Activated naive CD8-positive, alpha-beta T cell treated with anti-CD3 and anti-CD28 coated beads, Interleukin-2, amount 50 U/mL, for 16 hours (primary cell): Measurements from ENCODE around the gene PITPNM3.

Experiments
- DNase-seq: peaks from one replicate; pipeline ENCODE4 v3.0.0-alpha.2; 2020; ENCODE audit warnings: low read depth, low spot score

PITPNM3 gene

DNA sequence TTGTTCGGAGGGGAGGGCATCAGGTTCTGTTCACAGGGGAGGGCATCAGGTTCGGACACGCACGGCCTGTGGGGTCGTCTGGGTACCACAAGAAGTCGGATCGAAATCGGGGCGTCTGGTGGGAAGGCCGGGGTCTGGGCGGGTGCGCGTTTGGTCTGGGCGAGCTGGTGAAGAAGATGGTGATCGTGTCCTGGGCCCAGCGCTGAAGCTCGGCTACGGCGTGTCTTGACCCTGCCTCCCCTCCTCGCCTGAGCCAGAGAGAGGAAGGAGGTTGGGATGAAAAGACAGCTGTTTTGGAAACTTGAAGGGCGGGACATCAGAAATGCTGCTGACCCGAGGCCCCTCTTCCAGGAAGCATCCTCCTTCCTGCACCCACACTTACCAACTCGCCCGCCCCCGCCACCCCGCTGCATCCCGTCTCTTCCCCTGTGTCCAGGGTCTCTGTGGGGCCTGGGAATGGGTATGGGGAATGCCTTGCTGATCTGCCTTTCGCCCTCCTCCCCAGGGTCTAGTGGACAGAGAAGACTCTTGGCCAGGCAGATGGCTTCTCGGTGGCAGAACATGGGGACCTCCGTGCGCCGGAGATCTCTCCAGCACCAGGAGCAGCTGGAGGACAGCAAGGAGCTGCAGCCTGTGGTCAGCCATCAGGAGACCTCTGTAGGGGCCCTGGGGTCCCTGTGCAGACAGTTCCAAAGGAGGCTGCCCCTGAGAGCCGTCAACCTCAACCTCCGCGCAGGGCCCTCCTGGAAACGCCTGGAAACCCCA, 111.6 kb downstream of the PITPNM3 start:
- DNase-seq = no peak

DNA sequence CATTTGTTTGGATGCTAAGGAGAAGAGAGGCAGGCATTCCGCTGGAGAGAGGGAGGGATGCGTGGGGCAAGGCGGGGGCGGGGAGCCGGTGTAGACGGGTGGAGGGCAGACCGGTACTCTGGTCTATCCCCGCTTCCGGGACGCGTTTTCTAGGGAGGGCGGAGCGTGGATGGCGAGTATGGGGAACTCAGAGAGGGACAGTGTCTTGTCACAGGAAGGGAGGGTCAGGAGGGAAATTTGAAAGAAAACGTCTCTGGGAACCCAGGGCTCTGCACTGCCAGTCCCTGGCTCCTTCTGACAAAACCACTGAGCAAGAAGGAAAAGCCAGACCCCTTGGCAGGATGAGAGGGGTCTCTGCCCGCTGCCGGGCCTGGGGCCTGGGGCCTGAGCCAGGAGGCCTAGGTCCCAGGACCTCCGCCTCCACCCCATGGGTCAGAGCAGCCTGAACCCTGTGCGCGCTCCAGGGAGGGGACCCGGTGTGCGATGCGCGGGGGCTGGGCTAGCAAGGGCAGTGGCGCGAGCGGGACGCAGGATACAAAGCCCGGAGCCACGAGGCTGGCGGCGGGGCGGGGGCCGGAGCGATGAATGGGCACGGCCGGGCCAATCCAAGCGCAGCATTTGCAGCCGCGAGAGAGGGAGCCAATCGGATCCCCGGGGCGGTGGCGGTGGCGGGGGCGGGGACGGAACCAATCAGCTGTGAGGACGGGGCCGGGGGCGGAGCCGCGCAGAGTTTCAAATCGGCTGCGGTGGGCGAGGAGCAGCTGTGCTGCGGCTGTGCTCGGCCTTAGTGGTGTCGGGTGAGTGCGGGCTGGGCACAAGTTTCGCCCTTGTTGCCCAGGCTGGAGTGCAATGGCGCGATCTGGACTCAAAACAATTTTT, 112.4 kb downstream of the PITPNM3 start, which contains the start of gene PIMREG:
PIMREG (plus strand) TSS at position 764 of the 879 bp plus-strand sequence. CDS start 656 bp downstream, outside the sequence.
- peak; percentile 91 for DNase-seq

DNA sequence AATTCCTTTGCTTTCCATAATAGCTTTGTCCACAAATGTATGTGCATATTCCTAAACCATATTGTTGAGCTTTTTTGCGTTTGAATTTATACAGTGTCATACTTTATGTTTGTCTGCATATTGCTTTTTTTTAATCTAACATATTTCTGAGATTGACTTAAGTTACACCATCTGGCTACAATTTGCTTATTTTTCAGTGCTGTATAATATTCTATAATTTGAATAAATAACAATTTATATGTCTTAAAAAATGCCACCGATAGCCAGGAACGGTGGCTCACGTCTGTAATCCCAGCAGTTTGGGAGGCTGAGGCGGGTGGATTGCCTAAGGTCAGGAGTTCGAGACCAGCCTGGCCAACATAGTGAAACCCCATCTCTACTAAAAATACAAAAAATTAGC, 113.6 kb downstream of the PITPNM3 start:
- no peak for DNase-seq

DNA sequence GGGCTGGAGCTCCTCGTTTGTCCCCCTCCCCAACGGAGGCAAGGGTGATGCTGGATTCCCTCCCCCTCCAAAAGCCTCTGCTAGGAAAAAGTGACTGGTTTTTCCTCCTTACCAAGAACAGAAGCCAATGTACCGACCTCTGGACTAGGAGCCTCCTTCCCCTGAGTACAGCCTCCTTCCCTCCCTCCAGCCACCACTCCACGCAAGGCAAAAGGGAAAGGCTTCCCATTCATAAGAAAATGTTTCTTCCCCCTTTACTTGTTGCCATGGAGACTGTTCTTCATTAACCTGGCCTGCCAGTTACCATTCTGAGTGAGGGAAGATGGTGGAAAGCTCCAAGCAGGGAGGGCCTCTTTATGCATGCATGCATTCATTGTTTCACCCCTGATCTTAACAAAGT, 116.4 kb downstream of the PITPNM3 start:
- DNase-seq = no peak

DNA sequence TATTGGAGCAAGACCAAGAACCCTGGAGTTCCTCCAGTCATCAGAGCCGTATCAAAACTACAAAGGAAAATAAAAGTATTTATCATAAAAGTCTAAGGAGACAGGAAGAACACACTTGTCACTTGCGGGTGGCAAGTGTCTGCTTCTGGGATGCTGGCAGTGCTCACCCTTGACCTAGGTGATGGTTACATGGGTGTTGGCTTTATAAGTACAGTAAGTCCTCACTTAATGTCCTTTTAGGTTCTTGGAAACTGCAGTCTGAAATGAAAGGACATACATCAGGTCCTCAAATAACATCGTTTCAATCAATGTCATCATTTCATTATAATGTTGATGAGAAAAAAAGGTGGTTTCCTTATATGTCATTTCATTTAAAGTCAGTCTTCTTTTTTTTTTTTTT, 118.4 kb downstream of the PITPNM3 start:
- DNase-seq = no peak

DNA sequence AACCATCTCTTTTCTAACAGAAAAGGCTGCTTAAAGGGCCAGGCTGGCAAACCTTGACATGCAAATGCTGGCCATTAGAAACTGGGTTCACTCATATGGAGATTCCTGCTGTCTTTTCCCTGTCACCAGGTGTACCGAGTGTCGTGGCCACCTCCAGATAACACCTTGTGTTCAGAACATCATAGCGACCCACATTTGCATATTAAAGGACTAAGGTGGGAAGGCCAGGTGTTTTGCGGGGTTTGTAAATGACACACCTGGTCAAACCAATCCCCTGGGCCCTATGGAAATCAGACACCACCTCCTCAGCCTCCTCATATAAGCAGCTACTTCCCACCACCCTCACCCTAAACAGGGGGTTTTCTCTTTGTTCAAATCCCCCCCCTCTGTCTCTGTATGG, 118.9 kb downstream of the PITPNM3 start:
- no peak for DNase-seq

DNA sequence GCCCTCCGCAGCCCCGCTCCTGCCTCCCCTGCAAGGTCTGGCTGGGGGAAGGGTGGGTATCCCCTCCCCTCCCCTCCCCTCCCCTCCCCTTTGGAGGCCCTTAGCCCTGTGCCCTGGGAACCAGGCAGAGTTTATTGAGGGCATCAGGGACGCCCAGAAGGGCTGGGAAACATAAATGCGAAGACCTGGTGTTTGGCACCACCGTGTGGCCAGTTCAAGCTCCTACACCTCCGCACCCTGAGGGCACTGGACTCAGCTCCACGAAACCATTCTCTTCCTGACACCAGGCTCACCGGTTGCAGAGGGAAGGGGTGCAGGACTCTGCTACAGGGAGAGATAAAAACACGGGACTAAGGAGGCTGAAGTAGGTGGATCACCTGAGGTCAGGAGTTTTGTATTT, 120.4 kb downstream of the PITPNM3 start:
- DNase-seq = no peak

DNA sequence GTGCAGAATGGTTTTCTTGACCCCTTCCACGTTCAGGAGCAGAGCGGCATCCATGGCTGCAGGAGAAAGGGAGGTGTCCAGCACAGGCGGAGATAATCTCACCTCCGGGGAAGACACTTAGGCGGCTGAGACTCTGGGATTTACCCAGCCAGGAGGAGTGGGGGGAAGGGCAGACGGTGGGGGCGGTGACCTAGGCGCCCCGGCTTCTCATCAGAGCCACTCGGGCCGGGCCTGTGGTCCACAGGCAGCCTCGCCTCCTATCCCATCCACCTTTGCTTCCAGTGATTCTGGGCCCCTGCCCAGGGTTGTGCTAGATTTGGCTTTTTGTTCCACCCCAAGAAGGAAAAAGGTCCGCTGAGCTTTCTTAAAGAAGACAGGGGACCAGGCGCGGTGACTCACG, 121.3 kb downstream of the PITPNM3 start, which contains the start of gene AIPL1:
AIPL1 (minus strand) TSS at position 71 of the 400 bp plus-strand sequence; CDS start at position 54, 17 bp downstream.
- no peak for DNase-seq

DNA sequence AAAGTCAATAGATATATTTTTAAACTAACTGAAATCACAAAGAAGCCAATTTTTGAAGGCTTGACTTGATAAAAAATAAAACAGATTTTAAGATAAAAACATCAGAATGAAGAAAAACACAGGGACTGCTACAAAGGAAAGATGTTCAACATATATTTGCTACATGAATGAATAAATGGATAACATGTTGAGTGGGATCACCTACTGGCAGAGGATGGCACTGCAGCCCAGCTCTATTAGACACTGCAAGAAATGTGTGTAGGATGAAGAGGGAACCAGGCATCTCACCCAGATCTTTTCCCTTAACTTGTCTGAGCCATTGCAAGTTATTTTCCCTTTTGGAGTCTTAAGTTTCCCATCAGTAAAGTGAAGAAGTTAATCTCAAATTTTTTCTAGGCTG, 125.6 kb downstream of the PITPNM3 start:
- DNase-seq = no peak

DNA sequence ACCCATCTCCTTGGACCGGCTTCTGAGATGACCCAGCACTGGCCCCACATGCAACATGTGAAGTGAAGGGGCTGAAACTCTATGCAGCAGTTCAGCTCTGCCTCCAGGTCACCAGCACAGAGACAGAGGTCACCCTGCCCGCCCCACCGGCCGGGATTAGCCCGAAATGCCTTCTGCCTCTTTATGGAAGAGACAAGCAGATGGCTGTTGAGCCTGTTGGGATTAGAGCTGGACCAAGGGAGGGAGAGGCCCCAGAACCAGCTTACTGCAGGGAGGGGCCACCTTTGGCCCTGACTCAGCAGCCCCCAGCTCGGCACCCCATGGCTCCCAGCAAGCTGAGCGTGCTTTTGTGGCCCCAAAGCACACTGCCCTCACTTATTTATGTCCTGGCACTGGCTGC, 127.1 kb downstream of the PITPNM3 start:
- DNase-seq = no peak

DNA sequence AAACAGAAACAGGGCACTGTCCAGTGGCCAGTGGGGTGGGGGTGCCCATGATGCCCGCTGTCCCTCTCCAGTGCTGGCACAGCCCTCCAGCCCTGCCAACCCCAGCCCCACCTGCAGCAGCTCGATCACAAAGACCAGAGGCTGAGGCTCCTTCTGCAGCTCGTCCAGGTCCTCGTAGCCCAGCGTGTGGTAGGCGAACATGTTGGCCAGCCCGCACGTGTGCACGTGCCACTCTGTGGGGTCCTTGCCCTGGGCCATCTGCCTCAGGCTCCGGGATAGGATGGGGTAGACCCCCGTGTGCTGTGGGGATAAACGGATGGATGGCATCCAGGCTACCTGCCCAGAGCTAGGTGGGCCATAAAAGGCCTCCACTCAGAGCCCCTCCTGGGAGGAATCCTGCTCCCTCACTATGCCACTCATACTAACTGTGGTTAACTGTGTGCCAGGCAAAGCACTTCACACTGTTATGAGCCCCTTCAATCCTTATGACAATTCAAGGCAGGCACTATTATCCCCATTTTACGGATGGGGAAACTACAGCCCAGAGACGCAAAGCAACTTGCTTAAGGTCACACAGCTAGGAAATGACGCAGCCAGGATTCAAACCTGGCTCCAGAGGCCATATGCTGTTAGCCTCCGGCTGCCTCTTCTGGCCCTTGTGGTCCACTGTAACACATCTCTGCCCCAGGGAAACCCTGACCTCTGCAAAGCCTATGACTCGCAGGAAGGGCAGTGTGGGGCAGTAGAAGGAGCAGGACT, 128.0 kb downstream of the PITPNM3 start:
- no peak for DNase-seq

DNA sequence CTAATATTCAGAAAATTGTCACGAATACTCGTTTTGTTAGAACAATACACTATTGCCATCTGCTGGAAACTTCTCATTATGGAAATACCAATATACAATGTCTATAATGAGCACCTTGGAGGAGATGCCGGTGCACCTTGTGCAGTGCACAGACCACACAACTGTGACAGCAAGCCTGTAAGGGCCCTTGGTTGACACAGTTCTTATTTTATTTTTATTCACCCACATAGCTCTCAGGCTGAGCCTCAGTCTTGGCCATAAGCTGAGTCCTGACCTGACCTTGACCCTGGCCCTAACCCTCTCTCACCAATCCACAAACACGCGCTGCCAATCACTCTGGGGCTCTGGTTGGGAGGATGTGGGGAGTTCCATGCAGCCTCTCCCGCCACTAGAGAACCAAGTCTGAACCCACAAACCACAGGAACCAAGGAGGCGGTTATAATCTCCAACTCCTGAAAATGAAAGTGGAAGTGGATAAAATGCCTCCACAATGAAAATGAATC, 129.0 kb downstream of the PITPNM3 start:
- no peak for DNase-seq

DNA sequence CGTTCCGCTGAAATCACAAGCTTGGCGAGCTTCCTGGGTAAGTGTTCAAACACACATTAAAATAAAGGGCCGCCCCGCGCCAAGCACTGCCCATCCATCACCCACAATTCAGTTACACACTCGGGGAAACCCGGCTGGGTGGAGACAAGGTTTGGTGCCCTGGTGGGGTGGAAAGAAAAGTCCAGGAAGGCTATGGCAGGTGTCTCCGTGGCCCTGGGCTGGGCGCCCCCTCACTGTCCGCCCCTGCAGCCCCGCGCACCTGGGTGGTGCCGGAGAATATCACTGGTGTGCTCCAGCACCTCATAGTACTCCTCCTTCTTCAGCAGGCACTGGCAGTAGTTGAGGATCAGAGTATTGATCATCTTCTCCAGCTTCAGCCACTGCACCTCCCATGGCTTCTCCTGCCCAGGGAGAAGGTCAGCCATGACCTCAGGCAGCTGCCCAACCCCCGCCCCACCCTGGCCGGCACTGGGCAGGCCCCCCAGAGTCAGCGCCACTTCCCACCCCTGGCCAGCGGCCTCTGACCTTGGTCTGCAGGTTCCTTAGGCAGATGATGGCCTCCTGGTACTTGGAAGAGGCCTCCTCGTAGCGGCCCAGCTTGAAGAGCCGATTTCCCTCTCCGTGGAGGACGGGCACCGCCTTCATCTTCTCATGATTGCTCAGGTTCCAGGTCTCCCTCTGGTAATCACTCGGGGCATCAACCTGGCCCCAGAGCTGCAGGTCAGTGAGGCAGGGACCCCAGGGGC, 129.8 kb downstream of the PITPNM3 start:
- DNase-seq = no peak

DNA sequence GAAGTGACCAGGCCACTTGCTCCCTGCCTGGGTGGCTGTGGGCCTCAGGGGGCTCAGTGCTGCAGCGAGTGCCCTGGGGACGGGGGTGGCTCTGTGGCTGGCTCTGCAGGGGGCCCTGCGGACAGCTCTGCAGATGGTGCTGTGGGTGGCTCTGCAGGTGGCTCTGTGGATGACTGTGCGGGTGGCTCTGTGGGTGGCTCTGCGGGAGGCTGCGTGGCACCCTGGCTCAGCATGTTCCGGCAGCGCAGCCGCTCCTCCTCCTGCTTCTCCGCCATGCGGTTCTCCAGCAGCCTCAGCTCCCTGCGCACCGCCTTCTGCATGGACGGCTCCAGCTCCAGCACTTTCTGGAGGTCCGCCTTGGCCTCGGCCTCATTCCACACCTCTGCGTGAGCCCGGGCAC, 130.9 kb downstream of the PITPNM3 start:
- no peak for DNase-seq

DNA sequence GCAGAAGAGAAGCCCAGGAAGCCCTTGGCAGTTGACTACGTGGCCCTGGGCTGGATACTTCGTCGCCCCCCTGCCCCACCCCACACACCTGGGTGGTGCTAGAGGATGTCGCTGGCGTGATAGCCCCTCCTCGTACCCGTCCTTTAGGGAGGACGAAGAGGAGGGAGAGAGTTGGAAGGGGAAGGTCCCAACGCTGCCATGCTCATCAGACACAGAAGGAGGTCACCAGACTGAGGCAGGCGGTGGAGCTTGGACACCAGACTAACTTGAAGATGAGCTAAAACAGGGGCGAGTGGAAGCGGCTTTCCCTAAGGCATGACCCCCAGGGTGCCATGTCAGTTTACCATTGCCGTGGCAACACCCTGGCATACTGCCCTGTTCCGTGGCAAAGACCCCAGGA, 132.4 kb downstream of the PITPNM3 start:
- DNase-seq = no peak

DNA sequence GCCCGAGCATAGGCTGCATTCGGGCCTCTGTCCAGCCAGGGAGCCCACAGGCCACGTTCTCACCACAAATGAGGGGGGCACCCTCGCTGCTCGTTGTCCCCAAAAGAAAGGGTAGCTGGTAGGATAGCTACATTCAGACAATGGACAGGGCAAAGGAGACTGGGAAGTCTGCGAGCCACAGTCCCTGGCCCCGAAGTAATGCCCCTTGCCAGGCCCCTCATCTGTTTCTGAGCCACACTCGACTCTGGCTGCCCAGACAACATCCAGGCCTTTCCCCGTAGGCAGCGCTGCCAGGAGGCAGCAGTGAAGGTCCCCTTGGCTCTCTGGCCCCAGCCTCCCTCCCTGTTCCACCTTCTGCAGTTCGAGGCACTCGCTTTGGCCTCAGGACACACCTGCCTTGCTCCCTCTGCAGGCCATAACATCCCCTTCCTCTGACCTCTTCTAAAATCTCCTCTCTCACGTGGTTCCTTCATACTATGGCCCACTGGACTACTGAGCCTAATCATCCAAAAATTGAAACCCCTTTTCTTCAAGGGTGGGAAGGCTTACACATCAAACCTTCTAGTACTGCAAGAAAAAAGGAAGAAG, 133.6 kb downstream of the PITPNM3 start:
- no peak for DNase-seq

DNA sequence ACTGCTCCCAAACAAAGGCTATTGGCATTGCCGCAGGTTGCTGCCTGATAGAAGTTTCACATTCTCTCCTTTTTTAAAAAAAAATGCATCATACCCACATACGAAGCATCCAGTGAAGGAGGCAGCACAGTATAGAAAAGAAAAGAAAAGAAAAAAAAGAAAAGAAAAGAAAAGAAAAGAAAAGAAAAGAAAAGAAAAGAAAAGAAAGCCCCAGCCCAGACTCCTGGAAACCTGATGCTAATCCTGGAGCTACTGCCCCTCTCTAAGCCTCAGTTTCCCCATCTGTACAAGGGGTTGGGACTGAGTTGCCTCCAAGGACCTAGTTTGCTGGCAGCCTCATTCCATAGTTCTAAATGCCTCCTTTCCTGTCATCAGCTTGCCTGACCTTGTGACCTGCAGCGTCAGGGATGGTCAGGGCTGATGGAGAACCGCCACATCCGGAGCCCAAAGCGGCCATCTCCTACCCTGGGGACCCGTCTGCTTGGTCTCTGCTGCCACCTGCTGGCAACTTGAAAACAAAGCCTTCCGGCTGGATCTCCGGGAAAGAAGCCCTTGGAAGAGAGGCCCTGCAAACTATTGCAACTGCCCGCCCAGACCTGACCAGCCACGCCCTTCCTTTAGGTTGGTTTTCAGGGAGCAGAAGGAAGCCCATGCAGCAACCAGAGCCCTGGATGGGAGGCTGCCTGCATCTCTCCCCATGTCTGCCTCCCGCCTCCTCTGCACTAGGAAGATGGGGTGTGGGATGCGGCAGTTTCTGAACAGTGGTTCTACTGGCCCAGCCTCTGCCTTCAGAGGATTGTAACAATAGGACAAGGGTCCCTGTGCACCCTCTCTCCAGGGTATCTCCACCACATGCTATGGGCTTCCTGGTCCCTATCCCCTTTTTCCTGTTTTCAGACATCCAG, 134.4 kb downstream of the PITPNM3 start:
- DNase-seq = peak; percentile 49

DNA sequence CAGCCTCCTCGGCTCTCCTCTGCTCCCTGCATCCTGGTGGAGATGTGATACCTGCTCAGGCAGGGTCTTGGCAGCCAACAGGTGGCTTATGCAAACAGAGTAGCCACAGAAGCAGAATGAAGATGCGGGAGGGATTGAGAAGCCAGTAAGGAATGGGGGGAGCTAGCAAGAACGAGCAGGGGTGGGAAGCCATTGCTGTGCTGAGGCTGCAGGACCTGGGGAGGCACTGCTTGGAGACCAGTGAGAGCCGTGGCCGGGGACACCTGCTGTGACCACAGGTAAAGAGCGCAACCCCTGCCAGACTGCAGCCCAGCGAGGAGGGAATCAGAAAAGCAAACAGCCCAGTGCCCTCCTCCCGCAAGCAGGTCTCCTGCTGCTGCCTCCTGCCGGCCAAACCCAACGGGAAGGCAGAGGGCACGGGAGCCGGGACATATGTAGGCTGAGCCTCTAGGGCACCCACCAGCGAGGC, 136.1 kb downstream of the PITPNM3 start:
- no peak for DNase-seq

DNA sequence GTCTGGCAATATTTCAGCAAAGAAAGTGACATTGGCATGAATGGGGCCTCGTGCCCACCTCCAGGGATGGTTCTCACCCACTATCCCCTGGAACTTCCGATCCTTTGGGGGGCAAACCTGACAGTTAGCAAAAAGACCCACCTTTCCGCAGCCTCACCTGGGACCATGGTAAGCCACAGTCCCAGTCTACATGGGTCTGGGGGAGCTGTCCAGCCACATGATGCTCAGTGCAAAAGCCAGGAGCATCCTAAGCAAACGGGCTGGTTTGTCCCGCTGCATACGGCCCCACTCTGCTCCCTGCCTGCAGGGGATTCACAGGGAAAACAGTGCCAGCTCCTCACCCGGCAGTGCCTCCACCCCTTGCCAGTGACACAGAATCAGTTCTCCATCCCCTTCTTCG, 140.7 kb downstream of the PITPNM3 start:
- DNase-seq = no peak
